ENCODE data around the gene AMER3.

Gene AMER3

GRCh38 chr2:130756053-130756873 lies 923 bp downstream of the AMER3 start:
- TF ChIP-seq CTCF (IDR thresholded peaks at IDR 0.05; ENCODE audit: borderline replicate concordance, insufficient read depth, low read depth, low read length), result no peak
- H3K4me3 ChIP-seq (ENCODE audit: low read depth, low read length), result no peak overlapping the region

- TF ChIP-seq CTCF (IDR thresholded peaks at IDR 0.05; ENCODE audit: borderline replicate concordance, insufficient read depth, low read depth, low read length), result no peak
- no peak overlapping the region for H3K4me3 ChIP-seq (ENCODE audit: low read depth, low read length)
These were observed 1.7 kb downstream of the AMER3 start for GRCh38 chr2:130756874-130757668.

- H3K4me3 ChIP-seq (ENCODE audit: low read depth, low read length), result no peak overlapping the region
- TF ChIP-seq CTCF (IDR thresholded peaks at IDR 0.05; ENCODE audit: borderline replicate concordance, insufficient read depth, low read depth, low read length), result no peak
These were observed 4.8 kb downstream of the AMER3 start for GRCh38 chr2:130759906-130760753.

GRCh38 chr2:130760754-130761751 lies 5.7 kb downstream of the AMER3 start:
- H3K4me3 ChIP-seq (ENCODE audit: low read depth, low read length), result no peak overlapping the region
- no peak for TF ChIP-seq CTCF (IDR thresholded peaks at IDR 0.05; ENCODE audit: borderline replicate concordance, insufficient read depth, low read depth, low read length)

- TF ChIP-seq CTCF (IDR thresholded peaks at IDR 0.05; ENCODE audit: borderline replicate concordance, insufficient read depth, low read depth, low read length), result no peak
- no peak overlapping the region for H3K4me3 ChIP-seq (ENCODE audit: low read depth, low read length)
These were observed 6.9 kb downstream of the AMER3 start for GRCh38 chr2:130762031-130762909.

Data from GM12875 (cell line).